K562 (cell line): ENCODE data around the gene EGR4. TPM values are rescaled to one million over a fixed set of nuclear protein-coding genes. Genes with fewer than 3 reads are reported as not detected.

Experiments used
- ATAC-seq: fragments of 200-7000 bp; cut with Tn5 transposase; 3 replicates; pipeline ENCODE4 v1.9.1; 2020; ENCODE audit warnings: moderate library complexity
- BruUV-seq: library from RNA; stranded (reverse); fragments of 400-500 nt; replicated peaks from 2 replicates; lab custom pipeline; 2021; lab: Mats Ljungman, UMichigan
- CTCF ChIA-PET: fragments of 300-600 bp; formaldehyde crosslinking; extraction: SDS; loops from one replicate; lab custom pipeline; 2021; ENCODE audit warnings: low intra/inter-chr PET ratio; lab: Yijun Ruan, JAX
- POLR2A ChIA-PET: fragments of 300-600, 350-650 bp; sonication (Branson Sonifier 250); formaldehyde crosslinking; extraction: SDS; loops from one replicate; lab custom pipeline; 2021; ENCODE audit warnings: antibody characterized with exemption, inconsistent platforms; lab: Yijun Ruan, JAX
- DNase-seq, 4 experiments: peaks; one replicate each; pipeline versions ENCODE4 v3.0.0 to v3.0.0-alpha.2; 2011 to 2018; ENCODE audit warnings: low spot score in 3 of 4, mixed read lengths in 3 of 4; ENCODE audit errors: extremely low read depth in 1 of 4
- FAIRE-seq: peaks from 2 replicates; lab custom pipeline; 2011; peaks lifted over from hg19 to GRCh38; lab: Jason Lieb, UNC
- H2AFZ ChIP-seq: 2 replicates; pipeline ENCODE4 v1.6.0; 2011; ENCODE audit warnings: low read depth, low read length, control low read depth, inconsistent platforms
- H3K27ac ChIP-seq: fragments of 200-600 bp; 3 replicates; pipeline ENCODE4 v1.8.0; 2011; ENCODE audit warnings: low read depth, mild to moderate bottlenecking, control low read depth, inconsistent platforms, low read length, moderate library complexity, mixed read lengths; ENCODE audit errors: extremely low read depth
- H3K27me3 ChIP-seq, 2 experiments: fragments of 300-600 bp in 1 of 2; 2 replicates in 1 of 2; 3 replicates in 1 of 2; pipeline versions ENCODE4 v1.6.0 to v1.8.0; 2011; ENCODE audit warnings: inconsistent platforms in 2 of 2, low read length in 2 of 2, mild to moderate bottlenecking in 1 of 2, mixed read lengths in 1 of 2, moderate library complexity in 1 of 2; ENCODE audit not compliant: control insufficient read depth in 2 of 2, insufficient read depth in 2 of 2
- H3K36me3 ChIP-seq: fragments of 300-600 bp; 3 replicates; pipeline ENCODE4 v1.8.0; 2011; ENCODE audit warnings: mild to moderate bottlenecking, low read length, inconsistent platforms; ENCODE audit not compliant: control insufficient read depth, insufficient read depth
- H3K4me1 ChIP-seq, 2 experiments: fragments of 200-600 bp in 1 of 2; replicated peaks in 1 of 2; 2 replicates in 1 of 2; 3 replicates in 1 of 2; pipeline versions ENCODE4 v1.5.1 to v1.8.0; 2011; ENCODE audit warnings: inconsistent platforms in 2 of 2, low read length in 2 of 2, mild to moderate bottlenecking in 1 of 2, mixed read lengths in 1 of 2, moderate library complexity in 1 of 2; ENCODE audit not compliant: control insufficient read depth in 2 of 2, insufficient read depth in 2 of 2
- H3K4me2 ChIP-seq: 2 replicates; pipeline ENCODE4 v1.6.1; 2011; ENCODE audit warnings: low read length, control low read depth, inconsistent platforms, mixed read lengths; ENCODE audit not compliant: insufficient read depth
- H3K4me3 ChIP-seq: fragments of 200-600 bp; sonication (generic), shearing (Covaris generic); 2 replicates; pipeline ENCODE4 v1.5.1; 2016; ENCODE audit warnings: control low read depth, inconsistent platforms
- H3K79me2 ChIP-seq: fragments of 200-600 bp; 3 replicates; pipeline ENCODE4 v1.8.0; 2011; ENCODE audit warnings: low read length, inconsistent platforms; ENCODE audit not compliant: control insufficient read depth, insufficient read depth
- H3K9ac ChIP-seq, 2 experiments: 2 replicates each; pipeline versions ENCODE4 v1.6.0 to v1.6.1; 2011; ENCODE audit warnings: low read depth in 2 of 2, low read length in 2 of 2, control low read depth in 1 of 2, inconsistent platforms in 1 of 2, mild to moderate bottlenecking in 1 of 2, mixed read lengths in 1 of 2; ENCODE audit not compliant: insufficient read depth in 1 of 2
- H3K9me1 ChIP-seq: one replicate; pipeline ENCODE4 v1.6.0; 2011; ENCODE audit warnings: inconsistent platforms, mild to moderate bottlenecking, low read length, moderate library complexity; ENCODE audit not compliant: control insufficient read depth, insufficient read depth
- H3K9me3 ChIP-seq: replicated peaks from 2 replicates; pipeline ENCODE4 v1.5.1; 2011; ENCODE audit warnings: low read depth, low read length, inconsistent platforms; ENCODE audit not compliant: control insufficient read depth, insufficient read depth
- H4K20me1 ChIP-seq: replicated peaks from 2 replicates; pipeline ENCODE4 v1.6.1; 2011; ENCODE audit warnings: low read length, inconsistent platforms, mixed read lengths; ENCODE audit not compliant: control insufficient read depth, insufficient read depth
- MAFK ChIP-seq: IDR thresholded peaks from 2 replicates; pipeline ENCODE4 v1.6.1; 2011; ENCODE audit warnings: low read length, improper control_type of control experiment
- PATZ1 ChIP-seq: fragments of 250-450 bp; sonication (Bioruptor Pico); IDR thresholded peaks from 2 replicates; pipeline ENCODE4 v1.5.0; 2020; ENCODE audit warnings: mild to moderate bottlenecking, borderline replicate concordance
- TCFL5 ChIP-seq: fragments of 250-450 bp; sonication (Bioruptor Pico); conservative IDR thresholded peaks from 2 replicates; pipeline ENCODE4 v1.6.1; 2021; ENCODE audit warnings: mild to moderate bottlenecking, moderate library complexity, matching md5 sums
- WGBS: fragments of 100-300 bp; shearing (Covaris generic); methylation state at CpG from one replicate; pipeline ENCODE4 v1.1.6; 2016; ENCODE audit warnings: low coverage, mixed read lengths; ENCODE audit not compliant: insufficient coverage; ENCODE audit errors: missing lambda C conversion rate; 5-methylcytosine and 5-hydroxymethylcytosine counted together
- in situ Hi-C: fragments of 300-500 bp; cut with MboI; formaldehyde crosslinking; loops from 4 replicates; pipeline ENCODE4 v1.15.0; 2018; ENCODE audit warnings: inconsistent platforms, mixed read lengths
- intact Hi-C: fragments of 100-400 bp; cut with micrococcal nuclease; formaldehyde crosslinking; loops from 2 replicates; pipeline ENCODE4 v1.14.2; 2022
- polyA plus RNA-seq, 8 experiments: library from polyadenylated mRNA; depleted of rRNA in 4 of 8; stranded (reverse) in 5 of 8; unstranded in 3 of 8; fragments of >200 nt; fragmentation: Nextera tagmentation in 2 of 8; fragmentation: Illumina TruSeq in 1 of 8; extraction: Ambion mirVana in 2 of 8; extraction: Trizol in 1 of 8; gene quantifications; 2 replicates each; pipeline versions ENCODE4 v1.2.1 to v1.2.3, GENCODE V29; 2011 to 2014; ENCODE audit warnings: inconsistent platforms in 1 of 8, missing spikeins in 1 of 8
- total RNA-seq, 7 experiments: library from RNA; depleted of rRNA in 6 of 7; stranded (reverse); fragments of >200 nt in 6 of 7; fragmentation: Illumina TruSeq in 2 of 7; extraction: Trizol in 2 of 7; gene quantifications; 2 replicates each; pipeline versions ENCODE4 v1.2.1 to v1.2.3, GENCODE V29; 2011 to 2021; ENCODE audit warnings: low replicate concordance in 1 of 7

The EGR4 gene
- total and polyA plus RNA-seq, 9 of the 15 experiments (the other 6 are each of a cell fraction or from before 2014, with no cell fraction given): not detected

GRCh38 chr2:73314441-73314840, 21.1 kb upstream of the EGR4 start:
- no peaks in the 10 kb centered on the region for H3K4me1 ChIP-seq
- TF ChIP-seq TCFL5 (CRISPR knock-in tag): no peak
- no peak overlapping the region for H2AFZ ChIP-seq
- no peak overlapping the region for H3K27ac ChIP-seq
- POLR2A ChIA-PET: no interaction called here
- no peak overlapping the region for H3K9ac ChIP-seq
- CTCF ChIA-PET: no interaction called here
- H3K4me2 ChIP-seq: no peak overlapping the region
- H3K79me2 ChIP-seq: no peaks in the 10 kb centered on the region
- ATAC-seq (no peak), FAIRE-seq (no peak), DNase-seq (no peak)
- in situ Hi-C loops: no loop called here
- WGBS: 0% methylated on average over 1 of the region's 2 CpGs
- intact Hi-C loops: no loop called here
- H3K9me3 ChIP-seq: no peaks in the 10 kb centered on the region
- no peak overlapping the region for H3K4me3 ChIP-seq
- H3K9me1 ChIP-seq: no peaks in the 10 kb centered on the region
- H4K20me1 ChIP-seq: no peaks in the 10 kb centered on the region
- peaks cover 5 to 29% of the 10 kb centered on the region in 2 experiments; a peak in 4 of 5 replicates for H3K27me3 ChIP-seq
- BruUV-seq: no TSS peak
- H3K36me3 ChIP-seq: no peaks in the 10 kb centered on the region

- intact Hi-C loops (no loop called here), in situ Hi-C loops (no loop called here)
- TF ChIP-seq MAFK: no peak
- no peak for TF ChIP-seq PATZ1 (CRISPR knock-in tag)
- no peak overlapping the region for H3K4me3 ChIP-seq
- no peaks in the 10 kb centered on the region for H3K4me1 ChIP-seq
- no peaks in the 10 kb centered on the region; the same call in 1 of the 2 replicates for H3K9me3 ChIP-seq
- DNase-seq (no peak), ATAC-seq (no peak), FAIRE-seq (no peak)
- no peak overlapping the region for H3K27ac ChIP-seq
- no peaks in the 10 kb centered on the region for H4K20me1 ChIP-seq
- WGBS: 0% methylated on average over 9 of the region's 9 CpGs
- BruUV-seq: no TSS peak
- H3K79me2 ChIP-seq: no peaks in the 10 kb centered on the region
- H2AFZ ChIP-seq: no peak overlapping the region
- no peaks in the 10 kb centered on the region for H3K9me1 ChIP-seq
- no peak overlapping the region for H3K9ac ChIP-seq
- ChIA-PET CTCF (no interaction called here), POLR2A (interaction anchor here (0.5 kb wide), 1 partner anchor 56 kb away, joined by 3 read pairs; no protein-coding TSS in a partner anchor)
- H3K4me2 ChIP-seq: no peak overlapping the region
- no peaks in the 10 kb centered on the region for H3K36me3 ChIP-seq
- H3K27me3 ChIP-seq: peaks cover 4 to 30% of the 10 kb centered on the region in 2 experiments; a peak in 4 of 5 replicates
Observed at GRCh38 chr2:73307720-73308119, 14.4 kb upstream of the EGR4 start.
